LNCAP (cell line): ENCODE results near the gene HTR3B.

Experiments
- CTCF ChIP-seq: fragments of 450-650 bp; IDR thresholded peaks from 2 replicates; pipeline ENCODE4 v1.5.1; 2017; ENCODE audit warnings: mild to moderate bottlenecking

Gene HTR3B, protein sequence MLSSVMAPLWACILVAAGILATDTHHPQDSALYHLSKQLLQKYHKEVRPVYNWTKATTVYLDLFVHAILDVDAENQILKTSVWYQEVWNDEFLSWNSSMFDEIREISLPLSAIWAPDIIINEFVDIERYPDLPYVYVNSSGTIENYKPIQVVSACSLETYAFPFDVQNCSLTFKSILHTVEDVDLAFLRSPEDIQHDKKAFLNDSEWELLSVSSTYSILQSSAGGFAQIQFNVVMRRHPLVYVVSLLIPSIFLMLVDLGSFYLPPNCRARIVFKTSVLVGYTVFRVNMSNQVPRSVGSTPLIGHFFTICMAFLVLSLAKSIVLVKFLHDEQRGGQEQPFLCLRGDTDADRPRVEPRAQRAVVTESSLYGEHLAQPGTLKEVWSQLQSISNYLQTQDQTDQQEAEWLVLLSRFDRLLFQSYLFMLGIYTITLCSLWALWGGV

GRCh38 chr11:113904379-113905101, at the start of gene HTR3B:
HTR3B (plus strand) TSS chr11:113904796; CDS start chr11:113904934, 138 bp downstream.
- TF ChIP-seq CTCF, result no peak

- no peak for TF ChIP-seq CTCF
Observed at GRCh38 chr11:113855803-113856202, 48.8 kb upstream of the HTR3B start.

DNA sequence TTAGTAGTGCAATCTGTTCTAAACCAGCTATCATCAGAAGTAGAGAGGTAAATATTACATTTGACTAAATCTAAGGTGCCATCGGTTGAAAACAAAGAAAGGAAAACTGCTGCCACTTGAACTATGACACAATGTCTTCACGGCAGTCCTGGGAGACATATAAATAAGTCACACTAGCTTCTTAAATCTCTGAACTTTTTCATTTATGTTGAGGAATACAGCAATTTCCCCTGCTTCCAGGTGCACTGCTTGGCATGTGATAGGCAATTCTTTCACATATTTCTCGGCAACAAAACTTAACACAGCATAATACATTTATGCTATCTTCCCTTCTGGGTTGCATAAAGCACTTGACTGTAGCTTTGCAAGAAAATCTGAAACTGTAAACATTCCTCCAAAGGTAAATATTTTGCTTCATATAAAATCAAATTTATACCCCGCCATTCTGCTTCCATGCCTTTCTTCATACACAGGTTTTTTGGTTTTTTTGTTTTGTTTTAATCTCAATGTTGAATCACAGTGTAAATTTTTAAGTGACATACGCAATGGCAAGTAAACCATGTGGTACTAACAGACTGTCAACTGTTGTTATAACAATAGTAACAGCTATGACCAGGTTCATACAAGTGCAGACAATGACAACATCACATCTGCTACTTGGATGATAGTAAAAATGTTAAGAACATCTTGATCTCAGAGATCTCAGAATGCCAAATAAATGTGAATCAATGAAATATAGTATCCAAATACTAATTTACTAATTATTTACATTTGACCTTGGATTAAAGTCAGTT, 47.4 kb upstream of the HTR3B start:
- TF ChIP-seq CTCF, result no peak

DNA sequence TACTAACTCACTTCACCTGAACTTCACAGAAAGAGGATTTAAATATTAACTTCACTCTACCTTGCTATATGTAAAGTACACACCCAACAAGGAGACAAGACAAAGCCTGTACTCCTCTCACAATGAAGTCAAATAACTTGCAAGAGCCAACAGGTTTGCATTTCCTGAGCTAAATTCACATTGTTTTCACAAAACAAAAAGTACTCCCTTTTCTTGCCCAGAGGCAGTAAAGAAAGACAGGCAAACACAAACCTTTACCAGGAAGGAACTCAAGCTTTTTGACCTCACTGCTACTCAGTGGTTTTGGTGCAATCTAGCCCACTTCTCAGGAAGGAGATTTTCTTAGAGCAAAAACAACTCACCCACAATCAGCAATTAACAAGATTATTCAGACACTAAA, 44.9 kb upstream of the HTR3B start:
- TF ChIP-seq CTCF, result no peak

- TF ChIP-seq CTCF, result no peak
Observed at GRCh38 chr11:113862435-113862834, 42.2 kb upstream of the HTR3B start.

DNA sequence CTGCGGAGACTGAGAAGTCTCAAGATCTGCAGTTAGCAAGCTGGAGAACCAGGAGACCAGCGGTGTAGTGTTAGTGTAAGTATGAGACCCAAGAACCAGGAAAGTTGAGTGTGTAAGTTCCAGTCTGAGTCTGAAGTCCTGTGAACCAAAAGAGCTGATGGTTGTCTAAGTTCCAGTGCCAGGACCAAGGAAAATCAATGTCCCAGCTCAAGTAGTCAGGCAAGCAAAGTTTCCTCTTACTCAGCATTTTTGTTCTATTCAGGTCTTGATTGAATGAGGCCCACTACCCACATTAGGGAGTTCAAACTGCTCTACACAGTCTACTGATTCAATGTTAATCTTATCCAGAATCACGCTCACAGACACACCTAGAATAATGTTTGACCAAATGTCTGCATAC, 40.2 kb upstream of the HTR3B start:
- no peak for TF ChIP-seq CTCF

GRCh38 chr11:113865873-113866272, 38.7 kb upstream of the HTR3B start:
- TF ChIP-seq CTCF, result no peak
